HepG2 (cell line): Measurements from ENCODE around the gene TRDMT1. TPM values are rescaled to one million over a fixed set of nuclear protein-coding genes. Genes with fewer than 3 reads are reported as not detected.
A peak's percentile ranks its signal among the peaks of the same experiment; 100 is the strongest.

Source experiments
- BRF2 ChIP-seq: sonication (generic); formaldehyde crosslinking; IDR thresholded peaks from 2 replicates; pipeline ENCODE4 v1.8.1; 2022; ENCODE audit warnings: mild to moderate bottlenecking, missing genetic modification reagents
- FLYWCH1 ChIP-seq: sonication (generic); formaldehyde crosslinking; IDR thresholded peaks from 2 replicates; pipeline ENCODE4 v1.8.1; 2023; ENCODE audit warnings: mild to moderate bottlenecking, missing genetic modification reagents
- FOXO1 ChIP-seq: sonication (generic); formaldehyde crosslinking; IDR thresholded peaks from 2 replicates; pipeline ENCODE4 v1.4.0; 2020; ENCODE audit warnings: missing genetic modification reagents
- MED8 ChIP-seq: sonication (generic); formaldehyde crosslinking; IDR thresholded peaks from 2 replicates; pipeline ENCODE4 v1.8.1; 2023; ENCODE audit warnings: mild to moderate bottlenecking, missing genetic modification reagents; ENCODE audit not compliant: insufficient replicate concordance
- MEIS1 ChIP-seq: sonication (generic); formaldehyde crosslinking; IDR thresholded peaks from 2 replicates; pipeline ENCODE4 v1.9.0; 2021; ENCODE audit warnings: mild to moderate bottlenecking, missing genetic modification reagents, moderate library complexity, borderline replicate concordance
- SIN3A ChIP-seq: IDR thresholded peaks from 2 replicates; pipeline ENCODE4 v1.6.1; 2011; ENCODE audit warnings: low read depth, mild to moderate bottlenecking, control low read depth, low read length, borderline replicate concordance
- SNAPC2 ChIP-seq: sonication (generic); formaldehyde crosslinking; IDR thresholded peaks from 2 replicates; pipeline ENCODE4 v1.8.1; 2022; ENCODE audit warnings: mild to moderate bottlenecking, missing genetic modification reagents
- ZNF234 ChIP-seq: sonication (generic); formaldehyde crosslinking; conservative IDR thresholded peaks from 2 replicates; pipeline ENCODE4 v1.5.1; 2020; ENCODE audit warnings: mild to moderate bottlenecking, missing genetic modification reagents
- ZNF281 ChIP-seq: sonication (generic); formaldehyde crosslinking; IDR thresholded peaks from 2 replicates; pipeline ENCODE4 v1.4.0; 2020; ENCODE audit warnings: missing genetic modification reagents, borderline replicate concordance
- ZNF407 ChIP-seq: sonication (generic); formaldehyde crosslinking; IDR thresholded peaks from one replicate; pipeline ENCODE4 v1.5.1; 2020; ENCODE audit warnings: mild to moderate bottlenecking, missing genetic modification reagents; ENCODE audit errors: not compliant biosample characterization
- ZNF530 ChIP-seq: sonication (generic); formaldehyde crosslinking; IDR thresholded peaks from 2 replicates; pipeline ENCODE4 v1.5.0; 2020; ENCODE audit warnings: low read depth, mild to moderate bottlenecking, missing genetic modification reagents
- ZXDC ChIP-seq: sonication (generic); formaldehyde crosslinking; IDR thresholded peaks from 2 replicates; pipeline ENCODE4 v1.5.0; 2020; ENCODE audit warnings: mild to moderate bottlenecking, missing genetic modification reagents
- polyA plus RNA-seq, 8 experiments: library from polyadenylated mRNA; depleted of rRNA in 3 of 8; stranded (reverse) in 7 of 8; unstranded in 1 of 8; fragments of >200 nt; fragmentation: Illumina TruSeq in 4 of 8; extraction: Trizol in 4 of 8; gene quantifications; 2 replicates each; pipeline versions ENCODE4 v1.2.1 to v1.2.3, GENCODE V29; 2011 to 2016; ENCODE audit warnings: low read depth in 4 of 8, missing spikeins in 1 of 8, mixed read lengths in 1 of 8; ENCODE audit not compliant: insufficient read depth in 1 of 8
- total RNA-seq, 5 experiments: library from RNA; depleted of rRNA; stranded (reverse); fragments of >200 nt; fragmentation: Illumina TruSeq; extraction: Trizol; gene quantifications; 2 replicates each; pipeline ENCODE4 v1.2.3, GENCODE V29; 2016; ENCODE audit warnings: low read depth in 1 of 5

Gene TRDMT1
- total and polyA plus RNA-seq, 2 of the 13 experiments (the other 11 are each of a cell fraction or from before 2014, with no cell fraction given) = 2.0 to 3.0 TPM

GRCh38 chr10:17200912-17201793 is at the start of gene TRDMT1 (continued):
- TF ChIP-seq ZXDC (CRISPR knock-in tag) = 0 out of 2 replicates have a peak, but pooled peaks have one; percentile 82
- peak; percentile 66; the same call in 1 of the 2 replicates for TF ChIP-seq ZNF234 (CRISPR knock-in tag)
- peak; percentile 32; the same call in 1 of the 2 replicates for TF ChIP-seq BRF2 (CRISPR knock-in tag)
- peak; percentile 43 for TF ChIP-seq ZNF407
- TF ChIP-seq FLYWCH1 = peak; percentile 70; the same call in 1 of the 2 replicates
- peak; percentile 93 for TF ChIP-seq MED8 (CRISPR knock-in tag)
- peak; percentile 69; the same call in 1 of the 2 replicates for TF ChIP-seq SIN3A
- TF ChIP-seq SNAPC2 (CRISPR knock-in tag) = no peak
- 0 out of 2 replicates have a peak, but pooled peaks have one; percentile 59 for TF ChIP-seq ZNF530
- no peak for TF ChIP-seq MEIS1 (CRISPR knock-in tag)
- TF ChIP-seq FOXO1 (CRISPR knock-in tag) = peak; percentile 81
- peak; percentile 15; the same call in 1 of the 2 replicates for TF ChIP-seq ZNF281 (CRISPR knock-in tag)
